Hippocampal formation (tissue), 2 donors: ENCODE data around the gene NKTR.

Experiments
- DNase-seq, 2 donors: peaks; one replicate each; lab custom pipeline; 2025; lab: John Stamatoyannopoulos, UW

NKTR gene

GRCh38 chr3:42694366-42694765 is 93.9 kb downstream of the NKTR start:
- DNase-seq: no peak

GRCh38 chr3:42696356-42697288 is 96.1 kb downstream of the NKTR start:
- no peak for DNase-seq

GRCh38 chr3:42697289-42698051 is 97.0 kb downstream of the NKTR start:
- DNase-seq: no peak
